Smooth muscle cell of the brain vasculature (primary cell): ENCODE results near the gene TLE5.

Experiments
- DNase-seq: peaks from one replicate; pipeline ENCODE4 v3.0.0-alpha.2; 2012; ENCODE audit warnings: low read depth, low spot score

TLE5 gene, protein sequence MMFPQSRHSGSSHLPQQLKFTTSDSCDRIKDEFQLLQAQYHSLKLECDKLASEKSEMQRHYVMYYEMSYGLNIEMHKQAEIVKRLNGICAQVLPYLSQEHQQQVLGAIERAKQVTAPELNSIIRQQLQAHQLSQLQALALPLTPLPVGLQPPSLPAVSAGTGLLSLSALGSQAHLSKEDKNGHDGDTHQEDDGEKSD

GRCh38 chr19:3062165-3063105 is at the start of gene TLE5:
Gene TLE5, minus strand, starts transcription at chr19:3062495. Its CDS starts 295 bp downstream, at chr19:3062200.
- no peak for DNase-seq

DNA sequence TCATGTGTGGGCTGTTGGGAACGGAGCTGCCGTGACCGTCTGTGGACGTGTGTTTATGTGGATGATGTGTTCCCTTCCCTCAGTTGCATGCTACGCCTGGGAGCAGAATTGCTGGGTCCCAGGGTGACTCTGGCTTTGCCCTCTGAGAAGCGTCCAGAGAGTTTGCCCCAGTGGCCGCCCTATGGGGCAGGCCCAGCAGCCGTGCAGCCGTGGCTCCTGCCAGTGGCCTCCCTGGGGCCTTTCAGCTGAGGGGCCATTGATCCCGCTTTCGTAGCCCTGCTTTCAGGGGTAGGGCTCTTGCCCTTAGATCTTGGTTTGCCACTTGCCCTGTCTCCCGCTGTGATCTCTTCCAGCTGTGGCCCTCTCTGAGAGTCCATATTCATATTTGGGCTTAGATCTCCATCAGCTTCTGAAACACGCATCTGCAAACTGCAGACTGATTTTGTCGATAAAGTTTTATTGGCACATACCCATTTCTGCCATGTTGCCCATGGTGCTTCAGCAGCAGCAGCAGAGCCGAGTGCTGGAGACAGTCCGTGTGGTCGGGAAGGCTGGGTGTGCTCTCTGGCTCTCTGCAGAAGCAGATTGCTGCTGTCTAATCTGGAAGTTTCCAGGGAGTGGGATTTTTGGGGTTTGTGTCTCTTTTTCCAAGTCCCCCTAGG is 49.4 kb upstream of the TLE5 start:
- no peak for DNase-seq

DNA sequence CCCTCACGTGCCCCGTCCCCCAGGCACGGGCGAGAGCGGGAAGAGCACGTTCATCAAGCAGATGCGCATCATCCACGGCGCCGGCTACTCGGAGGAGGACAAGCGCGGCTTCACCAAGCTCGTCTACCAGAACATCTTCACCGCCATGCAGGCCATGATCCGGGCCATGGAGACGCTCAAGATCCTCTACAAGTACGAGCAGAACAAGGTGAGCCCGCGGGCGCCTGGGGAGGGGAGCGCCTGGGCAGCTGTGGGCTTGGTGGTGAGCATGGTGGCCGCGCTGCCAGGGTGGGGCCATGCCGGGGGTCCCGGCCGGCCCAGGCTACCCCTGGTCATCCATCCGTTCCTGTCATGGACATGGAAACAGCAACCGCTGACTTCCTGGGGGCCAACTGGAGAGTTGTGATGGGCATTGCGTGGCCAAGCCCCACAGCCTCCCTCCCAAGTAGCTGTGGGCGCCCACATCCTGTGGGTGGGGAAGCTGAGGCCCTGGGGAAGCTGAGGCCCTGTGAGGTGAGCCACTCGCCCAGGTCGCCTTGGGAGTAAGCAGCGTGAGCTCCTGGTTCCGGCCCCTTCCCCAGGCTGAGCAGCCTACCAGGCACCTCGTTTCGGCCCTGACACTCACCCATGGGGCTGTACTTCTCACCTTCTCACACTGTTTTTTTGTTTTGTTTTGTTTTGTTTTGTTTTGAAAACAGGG is 48.0 kb upstream of the TLE5 start:
- DNase-seq, result no peak

DNA sequence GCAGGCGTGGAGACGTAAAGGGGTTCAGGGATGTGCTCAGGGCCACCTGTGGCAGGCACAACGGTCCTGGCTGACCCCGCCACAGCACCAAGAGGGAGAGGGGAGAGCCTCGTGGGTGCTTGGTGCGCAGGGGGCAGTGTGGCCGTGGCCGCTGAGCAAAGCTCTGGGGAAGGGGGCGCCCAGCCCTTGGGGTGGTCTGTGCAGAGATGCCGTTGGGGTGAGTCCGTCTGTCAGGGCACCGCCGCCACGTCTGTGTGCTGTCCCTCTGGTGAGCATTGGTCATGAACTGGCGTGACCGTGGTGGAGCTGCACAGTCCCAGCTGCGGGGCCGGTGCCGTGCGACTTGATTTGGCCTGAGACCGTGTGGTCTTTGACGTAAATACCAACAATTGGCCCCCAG is 47.2 kb upstream of the TLE5 start:
- DNase-seq, result no peak

GRCh38 chr19:3108775-3109174 is 46.5 kb upstream of the TLE5 start:
- DNase-seq, result no peak

GRCh38 chr19:3107658-3108057 is 45.4 kb upstream of the TLE5 start:
- no peak for DNase-seq

GRCh38 chr19:3106509-3107141 is 44.3 kb upstream of the TLE5 start:
- no peak for DNase-seq

GRCh38 chr19:3105641-3106508 is 43.6 kb upstream of the TLE5 start:
- DNase-seq, result no peak

DNA sequence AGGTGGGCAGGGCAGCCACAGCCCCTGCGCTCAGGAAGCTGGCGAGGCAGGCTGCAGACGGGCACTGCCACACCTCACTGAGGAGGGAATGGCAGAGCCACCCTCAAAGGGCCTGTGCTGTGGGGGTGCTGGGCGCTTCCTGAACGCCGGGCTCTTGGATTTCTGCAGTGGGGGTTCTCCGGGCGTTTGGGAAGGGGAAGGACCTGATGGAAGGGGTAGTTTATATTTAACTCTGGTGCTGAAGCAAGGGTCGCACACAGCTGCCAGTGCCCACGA is 42.4 kb upstream of the TLE5 start:
- DNase-seq, result no peak

DNA sequence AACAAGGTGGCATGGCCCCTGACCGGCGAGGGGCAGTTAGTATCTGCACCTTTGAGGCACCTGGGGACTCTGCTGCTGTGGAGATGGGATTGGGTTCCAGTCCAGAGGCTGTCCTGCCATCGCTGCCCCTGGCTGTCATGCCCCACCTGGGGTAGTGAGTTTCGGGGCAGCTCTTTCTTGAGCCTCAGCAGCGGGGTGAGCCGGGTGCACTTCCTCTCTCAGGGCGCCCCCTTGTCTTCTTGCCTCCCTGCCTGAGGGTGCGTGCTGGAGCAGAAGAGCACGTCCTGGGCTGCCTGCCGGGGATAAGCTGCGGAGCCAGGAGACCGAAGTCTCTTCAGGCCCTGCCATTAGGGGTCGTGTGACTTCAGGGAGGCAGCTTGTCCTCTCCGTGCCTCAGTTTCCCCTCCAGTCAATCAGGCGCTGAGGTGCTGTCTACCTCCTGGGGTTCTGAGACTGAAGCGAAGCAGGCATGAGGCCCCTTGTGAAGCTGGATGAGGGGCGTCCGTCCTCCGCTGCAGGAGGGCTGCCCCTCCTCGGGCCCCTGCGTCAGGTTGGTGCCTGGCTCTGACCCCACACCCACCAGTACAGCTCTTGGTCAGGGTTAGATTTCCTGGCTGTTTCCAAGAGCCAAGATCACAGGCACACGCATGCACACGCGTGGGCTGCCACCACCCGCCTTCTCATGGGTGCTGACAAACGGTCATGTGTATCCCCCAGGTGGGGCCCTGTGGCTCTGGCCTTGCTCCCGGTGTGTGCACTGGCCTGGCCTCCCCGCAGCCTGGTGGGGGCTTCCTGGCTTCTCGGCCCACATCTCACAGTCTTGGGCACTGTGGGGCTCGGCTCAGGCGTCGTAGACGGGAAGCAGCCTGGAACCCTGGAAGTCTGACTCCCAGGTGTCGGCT is 40.2 kb upstream of the TLE5 start:
- no peak for DNase-seq

GRCh38 chr19:3100747-3101730 is 38.7 kb upstream of the TLE5 start:
- DNase-seq, result no peak

- DNase-seq, result no peak
Measured at GRCh38 chr19:3100331-3100730, 38.0 kb upstream of the TLE5 start.

DNA sequence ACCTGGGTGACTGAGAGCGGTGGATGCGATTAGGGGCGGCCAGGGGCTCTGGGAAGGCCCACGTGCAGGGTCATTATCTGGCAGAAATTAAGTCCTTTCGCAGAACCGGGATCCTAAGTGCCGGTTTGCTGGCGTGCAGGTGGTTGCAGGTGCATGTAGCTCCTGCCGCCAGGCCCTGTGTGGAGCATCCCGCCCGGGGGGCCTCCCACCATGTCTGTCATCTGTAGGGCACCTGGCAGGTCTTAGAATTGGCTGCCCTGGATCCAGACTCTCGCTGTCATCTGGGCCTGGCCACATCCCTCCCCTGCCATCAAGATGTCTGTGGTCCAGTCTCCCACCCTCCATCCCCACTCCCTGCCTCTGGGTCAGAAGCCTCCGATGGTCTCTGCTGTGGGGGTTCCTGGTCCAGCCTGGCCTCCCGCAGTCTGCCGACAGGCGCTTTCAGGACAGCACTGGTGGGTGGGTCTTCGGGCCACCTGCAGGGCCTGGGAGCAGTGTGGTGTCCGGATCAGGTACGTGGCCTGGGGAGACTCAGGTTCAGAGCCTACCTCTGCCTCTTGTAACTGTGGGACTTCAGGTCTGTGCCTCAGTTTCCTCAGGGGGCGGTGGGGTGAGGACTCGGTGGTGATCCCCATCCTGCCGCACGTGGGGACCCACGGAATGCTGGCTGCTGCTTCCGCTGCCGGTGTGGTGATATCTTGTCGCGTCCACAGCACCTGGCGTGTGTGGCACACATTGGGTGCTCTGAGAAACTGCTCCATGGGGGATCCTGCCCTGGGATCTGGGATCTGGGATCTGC is 37.3 kb upstream of the TLE5 start:
- DNase-seq, result no peak

GRCh38 chr19:3098515-3099346 is 36.4 kb upstream of the TLE5 start:
- no peak for DNase-seq

DNA sequence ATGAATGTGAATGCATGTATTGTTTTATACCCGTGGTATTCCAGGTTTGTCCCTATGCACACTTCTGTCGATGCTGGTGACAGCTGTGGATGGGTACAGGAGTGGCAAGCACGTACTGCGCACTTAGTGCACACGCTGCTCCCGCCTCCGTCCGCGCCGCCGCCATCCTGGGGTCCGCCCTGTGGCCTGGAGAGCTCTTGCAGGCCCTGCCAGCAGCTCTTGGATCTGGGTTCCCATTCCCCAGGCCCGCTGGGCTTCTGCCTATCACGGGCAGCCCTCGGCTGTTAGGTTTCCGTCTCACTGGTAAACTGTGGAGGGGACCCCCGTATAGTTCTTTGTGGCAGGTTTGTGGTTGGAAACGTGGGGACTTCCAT is 35.8 kb upstream of the TLE5 start:
- no peak for DNase-seq

DNA sequence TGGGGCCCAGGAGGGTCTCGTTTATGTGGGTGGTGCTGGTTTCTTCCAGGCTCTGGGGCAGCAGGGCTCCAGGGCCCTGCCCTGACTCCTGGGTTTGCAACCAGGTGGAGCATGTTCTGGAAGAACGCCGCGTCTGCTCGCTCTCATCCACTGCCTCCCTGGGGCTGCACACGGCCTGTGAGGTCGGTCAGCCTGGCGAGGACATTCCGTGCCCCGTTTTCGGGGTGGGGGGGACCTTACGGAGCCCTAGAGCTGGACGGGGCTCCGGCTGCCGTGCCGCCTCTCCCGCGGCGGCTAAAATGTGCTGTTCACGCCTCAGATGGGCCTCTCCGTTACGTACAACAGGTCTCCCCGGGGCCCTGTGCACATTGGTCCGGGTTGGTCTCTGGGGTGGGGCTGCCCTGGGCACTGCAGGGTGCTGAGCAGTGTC is 35.2 kb upstream of the TLE5 start:
- DNase-seq, result no peak

DNA sequence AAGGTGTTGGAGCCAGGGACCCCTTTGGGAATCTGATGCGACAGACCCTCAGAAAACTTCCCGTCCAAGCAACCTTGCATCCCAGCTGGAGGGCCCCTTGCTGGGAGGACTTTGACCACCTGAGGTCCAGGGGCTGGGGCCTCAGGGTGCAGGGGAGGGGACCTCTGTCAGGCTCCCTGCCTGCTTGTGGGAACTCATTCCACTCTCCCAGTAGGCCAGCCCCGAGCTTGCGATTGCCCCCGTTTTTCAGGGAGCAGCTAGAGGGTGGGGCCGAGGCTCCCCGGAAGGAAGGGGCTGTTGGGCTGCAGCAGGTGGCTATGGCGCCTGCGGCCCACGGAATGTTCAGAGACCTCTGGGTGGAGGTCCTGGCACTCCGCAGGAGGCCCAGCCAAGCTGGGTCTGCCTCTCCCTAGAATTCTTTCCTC is 34.6 kb upstream of the TLE5 start:
- DNase-seq, result no peak
